ENCODE measurements around the gene CR1L. TPM values are rescaled to one million over a fixed set of nuclear protein-coding genes. Genes with fewer than 3 reads are reported as not detected.
"Not testable (repeated sequence)": the region's sequence is repeated elsewhere in the genome, so short reads cannot be mapped to it uniquely, and the experiment has no call there.

Gene CR1L
- polyA plus RNA-seq, 3 donors = 1.3 to 1.6 (median 1.3) TPM

- no peak for DNase-seq (ENCODE audit: extremely low read depth in 1 of 11, low read depth in 9 of 11, low spot score in 4 of 11)
Measured at GRCh38 chr1:207670997-207671396, 26.1 kb downstream of the CR1L start.

- peak in 8 of 11 donors; percentile 15 to 56 (median 39) for DNase-seq (ENCODE audit: extremely low read depth in 1 of 11, low read depth in 9 of 11, low spot score in 4 of 11)
Measured at GRCh38 chr1:207672522-207673130, 27.7 kb downstream of the CR1L start.

DNA sequence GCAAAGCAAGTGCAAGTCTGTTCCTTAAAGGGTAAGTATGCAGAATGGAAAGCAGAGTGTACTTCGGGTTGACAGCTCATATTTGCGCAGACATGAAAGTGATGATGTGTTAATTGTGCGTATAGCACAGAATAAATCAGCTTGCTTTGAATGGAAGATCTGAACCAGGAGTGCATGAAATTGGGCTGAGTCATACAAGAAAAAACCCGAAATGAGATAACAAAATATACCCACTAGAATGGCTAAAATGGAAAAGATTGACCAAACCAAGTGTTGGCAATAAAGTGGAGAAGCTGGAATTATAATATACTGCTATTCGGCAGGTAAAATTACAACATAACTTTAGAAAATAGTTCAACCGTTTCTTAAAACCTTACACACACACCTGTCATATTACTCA, 28.5 kb downstream of the CR1L start:
- no peak for DNase-seq (ENCODE audit: extremely low read depth in 1 of 11, low read depth in 9 of 11, low spot score in 4 of 11)

DNA sequence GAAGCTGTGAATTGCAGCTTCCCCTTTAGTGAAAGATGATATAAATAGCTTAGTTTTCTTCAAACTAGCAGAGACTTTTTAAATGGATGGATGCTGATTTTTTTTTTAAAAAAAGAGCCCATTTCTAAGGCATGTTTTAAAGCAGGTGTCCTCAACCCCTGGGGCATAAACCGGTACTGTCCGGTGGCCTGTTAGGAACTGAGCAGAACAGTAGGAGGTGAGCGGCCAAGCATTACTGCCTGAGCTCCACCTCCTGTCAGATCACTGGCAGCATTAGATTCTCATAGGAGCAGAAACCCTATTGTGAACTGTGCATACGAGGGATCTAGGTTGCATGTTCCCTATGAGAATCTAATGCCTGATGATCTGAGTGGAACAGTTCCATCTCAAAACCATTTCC, 31.2 kb downstream of the CR1L start:
- DNase-seq (ENCODE audit: extremely low read depth in 1 of 11, low read depth in 9 of 11, low spot score in 4 of 11) = no peak

DNA sequence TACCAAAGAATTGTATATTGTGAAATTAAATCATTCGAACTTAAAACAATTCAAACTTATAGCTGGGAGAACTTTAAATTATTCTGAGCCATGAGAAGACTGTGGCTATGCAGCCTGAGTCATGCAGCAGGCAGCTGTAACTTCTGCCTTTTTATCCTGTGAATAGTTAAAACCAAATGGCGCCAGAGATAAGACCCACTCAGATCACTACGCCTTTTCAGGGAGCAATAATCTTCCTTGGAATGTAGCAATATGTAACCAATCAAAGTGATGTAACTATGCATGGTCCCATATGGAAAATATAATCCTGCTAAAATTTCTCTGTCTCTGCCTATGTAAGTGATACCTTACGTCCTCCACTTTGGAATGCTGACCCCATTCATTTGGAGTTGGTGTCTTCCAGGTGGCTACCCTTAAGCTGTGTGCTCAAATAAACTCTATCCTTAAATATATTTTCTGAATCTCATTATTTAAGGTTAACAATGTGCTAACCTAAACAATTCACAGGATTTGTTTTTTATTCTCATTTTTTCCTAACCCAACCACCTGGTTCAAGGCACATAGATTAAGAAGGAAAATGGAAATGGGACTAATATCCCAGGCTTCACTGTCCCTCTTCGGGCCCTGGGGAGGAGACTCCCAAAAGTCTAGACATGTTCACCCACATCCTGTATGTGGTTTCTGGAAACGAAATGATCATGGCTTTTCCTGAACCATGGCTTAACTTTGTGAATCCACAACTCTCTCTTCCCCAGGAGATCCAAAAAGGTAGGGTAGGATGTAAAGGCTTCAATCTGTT, 35.9 kb downstream of the CR1L start:
- DNase-seq (ENCODE audit: extremely low read depth in 1 of 11, low read depth in 9 of 11, low spot score in 4 of 11) = not testable (repeated sequence)

DNA sequence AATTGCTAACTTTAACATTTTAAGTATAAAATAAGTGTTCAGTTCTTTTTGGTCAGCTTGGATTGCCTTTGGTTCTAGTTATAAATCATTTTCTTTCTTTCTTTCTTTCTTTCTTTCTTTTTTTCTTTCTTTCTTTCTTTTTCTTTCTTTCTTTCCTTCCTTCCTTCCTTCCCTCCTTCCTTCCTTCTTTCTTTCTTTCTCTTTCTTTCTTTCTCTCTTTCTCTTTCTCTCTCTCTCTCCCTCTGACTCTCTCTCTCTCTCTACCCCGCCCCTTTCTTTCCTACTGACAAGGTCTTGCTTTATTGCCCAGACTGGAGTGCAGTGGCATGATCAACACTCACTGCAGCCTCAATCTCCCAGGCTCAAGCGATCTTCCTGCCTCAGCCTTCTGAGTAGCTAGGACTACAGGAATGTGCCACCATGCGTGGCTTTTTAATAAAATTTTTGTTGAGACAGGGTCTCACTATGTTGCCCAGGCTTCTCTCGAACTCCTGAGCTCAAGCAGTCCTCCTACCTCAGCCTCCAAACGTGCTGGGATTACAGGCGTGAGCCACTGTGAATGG, 38.0 kb downstream of the CR1L start:
- not testable (repeated sequence) for DNase-seq (ENCODE audit: extremely low read depth in 1 of 11, low read depth in 9 of 11, low spot score in 4 of 11)

GRCh38 chr1:207690551-207690950, 45.6 kb downstream of the CR1L start:
- DNase-seq (ENCODE audit: extremely low read depth in 1 of 11, low read depth in 9 of 11, low spot score in 4 of 11) = not testable (repeated sequence)

- no peak for DNase-seq (ENCODE audit: extremely low read depth in 1 of 11, low read depth in 9 of 11, low spot score in 4 of 11)
Measured at GRCh38 chr1:207691010-207691409, 46.1 kb downstream of the CR1L start.

GRCh38 chr1:207691841-207692240, 46.9 kb downstream of the CR1L start:
- no peak for DNase-seq (ENCODE audit: extremely low read depth in 1 of 11, low read depth in 9 of 11, low spot score in 4 of 11)

DNA sequence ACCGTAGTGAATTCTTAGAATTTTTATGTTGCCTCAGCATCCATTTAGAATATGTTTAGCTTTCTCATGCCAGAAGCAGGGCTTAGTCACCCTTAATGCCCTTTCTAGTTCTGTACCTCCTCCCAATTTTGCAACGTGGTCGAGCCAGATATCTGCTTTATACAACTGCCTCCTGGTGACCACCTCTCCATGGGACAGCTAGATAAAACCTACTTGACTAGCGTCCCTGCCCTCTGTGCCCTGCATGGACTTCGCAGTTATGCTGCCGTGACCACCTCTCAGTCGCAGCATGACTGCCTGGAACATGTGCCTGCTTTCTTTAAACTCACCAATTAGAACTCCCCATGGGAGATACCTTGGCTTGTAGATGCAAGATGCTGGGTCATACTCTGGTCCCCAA, 47.4 kb downstream of the CR1L start:
- DNase-seq (ENCODE audit: extremely low read depth in 1 of 11, low read depth in 9 of 11, low spot score in 4 of 11) = not testable (repeated sequence)

DNA sequence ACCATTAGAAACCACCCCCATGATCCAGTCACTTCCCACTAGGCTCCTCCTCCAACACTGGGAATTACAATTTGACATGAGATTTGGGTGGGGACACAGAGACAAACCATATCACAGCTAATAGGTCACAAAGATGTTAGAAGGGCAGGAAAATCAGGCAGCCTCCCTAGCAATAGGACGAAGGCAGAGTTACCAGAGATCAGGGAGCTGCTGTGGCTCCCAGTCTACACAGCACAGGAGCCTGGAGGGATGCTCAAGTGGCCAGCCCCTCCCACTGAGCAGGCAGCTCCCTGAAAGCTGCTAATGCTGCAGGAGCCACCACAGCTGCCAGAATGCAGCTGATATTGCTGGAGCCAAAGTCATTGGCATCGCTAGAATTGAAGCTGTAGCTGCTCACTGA, 51.0 kb downstream of the CR1L start:
- no peak for DNase-seq (ENCODE audit: extremely low read depth in 1 of 11, low read depth in 9 of 11, low spot score in 4 of 11)

DNA sequence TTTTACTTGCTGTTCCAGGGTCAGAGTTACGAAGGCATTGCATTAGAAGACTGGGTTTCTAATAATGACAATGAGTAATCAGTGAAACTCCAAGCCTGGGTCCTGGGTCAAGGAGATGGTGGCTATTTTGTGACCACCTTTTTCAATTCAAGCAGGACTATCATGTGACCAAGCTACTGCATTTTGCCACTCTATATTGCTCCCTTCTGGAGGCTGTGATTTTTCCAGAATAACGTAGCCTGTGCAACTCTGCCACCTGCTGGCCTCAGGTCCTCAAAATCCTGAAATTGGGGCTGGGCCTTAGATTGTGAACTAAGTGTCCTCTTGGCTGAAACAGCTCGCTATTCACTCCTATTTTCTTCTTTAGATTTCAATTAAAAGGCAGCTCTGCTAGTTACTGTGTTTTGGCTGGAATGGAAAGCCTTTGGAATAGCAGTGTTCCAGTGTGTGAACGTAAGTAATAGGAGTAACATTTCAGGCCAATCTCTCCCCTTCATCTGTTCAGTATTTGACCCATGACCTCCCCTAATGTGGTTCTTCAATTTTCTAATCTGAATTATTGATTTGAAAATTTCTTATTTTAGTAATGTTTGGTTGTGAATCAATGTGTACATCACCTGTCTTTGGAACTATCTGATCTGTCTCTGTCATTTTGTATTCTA, 54.0 kb downstream of the CR1L start:
- peak; percentile 1 to 46 (median 29) for DNase-seq (ENCODE audit: extremely low read depth in 1 of 11, low read depth in 9 of 11, low spot score in 4 of 11)

DNA sequence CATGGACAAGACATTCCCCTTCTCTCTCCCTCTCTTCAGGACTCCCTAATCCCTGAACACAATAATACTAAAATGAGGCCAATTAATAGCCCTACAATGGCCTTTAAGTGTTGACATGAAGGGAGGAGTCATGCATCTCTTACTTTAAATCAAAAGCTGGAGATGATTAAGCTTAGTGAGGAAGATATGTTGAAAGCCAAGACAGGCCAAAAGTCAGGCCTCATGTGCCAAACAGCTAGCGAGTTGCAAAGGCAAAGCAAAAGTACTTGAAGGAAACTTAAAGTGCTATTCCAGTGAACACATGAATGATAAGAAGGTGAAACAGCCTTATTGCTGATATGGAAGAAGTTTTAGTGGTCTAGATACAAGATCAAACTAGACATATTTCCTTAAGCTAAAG, 57.4 kb downstream of the CR1L start:
- DNase-seq (ENCODE audit: extremely low read depth in 1 of 11, low read depth in 9 of 11, low spot score in 4 of 11) = no peak

- no peak for DNase-seq (ENCODE audit: extremely low read depth in 1 of 11, low read depth in 9 of 11, low spot score in 4 of 11)
Measured at GRCh38 chr1:207703712-207704111, 58.8 kb downstream of the CR1L start.

GRCh38 chr1:207708004-207708403, 63.1 kb downstream of the CR1L start:
- DNase-seq (ENCODE audit: extremely low read depth in 1 of 11, low read depth in 9 of 11, low spot score in 4 of 11) = not testable (repeated sequence)

- no peak for DNase-seq (ENCODE audit: extremely low read depth in 1 of 11, low read depth in 9 of 11, low spot score in 4 of 11)
Measured at GRCh38 chr1:207711285-207711684, 66.4 kb downstream of the CR1L start.

- DNase-seq (ENCODE audit: extremely low read depth in 1 of 11, low read depth in 9 of 11, low spot score in 4 of 11) = not testable (repeated sequence)
Measured at GRCh38 chr1:207712701-207713100, 67.8 kb downstream of the CR1L start.

- DNase-seq (ENCODE audit: extremely low read depth in 1 of 11, low read depth in 9 of 11, low spot score in 4 of 11) = no peak
Measured at GRCh38 chr1:207713529-207713928, 68.6 kb downstream of the CR1L start.

- no peak for DNase-seq (ENCODE audit: extremely low read depth in 1 of 11, low read depth in 9 of 11, low spot score in 4 of 11)
Measured at GRCh38 chr1:207719234-207719633, 74.3 kb downstream of the CR1L start.
